HG02870 (cell line): ENCODE results near the gene NDUFA13.

ENCODE experiments used
- ATAC-seq: cut with Tn5 transposase; IDR thresholded peaks from one replicate; pipeline ENCODE4 v1.9.1; 2021; ENCODE audit warnings: mild to moderate bottlenecking, moderate library complexity; ENCODE audit not compliant: unreplicated experiment

Gene NDUFA13

GRCh38 chr19:19566306-19566705 lies 50.3 kb downstream of the NDUFA13 start:
- ATAC-seq, result no peak

GRCh38 chr19:19567391-19567790 lies 51.4 kb downstream of the NDUFA13 start:
- no peak for ATAC-seq

- no peak for ATAC-seq
Observed at GRCh38 chr19:19568802-19569756, 53.1 kb downstream of the NDUFA13 start.

- ATAC-seq, result no peak
Observed at GRCh38 chr19:19570571-19570970, 54.5 kb downstream of the NDUFA13 start.

- ATAC-seq, result no peak
Observed at GRCh38 chr19:19571071-19571786, 55.2 kb downstream of the NDUFA13 start.

- ATAC-seq, result no peak
Observed at GRCh38 chr19:19575411-19575810, 59.4 kb downstream of the NDUFA13 start.
